GM23248 (cell line): ENCODE results near the gene ARID4A. TPM values are rescaled to one million over a fixed set of nuclear protein-coding genes. Genes with fewer than 3 reads are reported as not detected.
A peak's percentile ranks its signal among the peaks of the same experiment; 100 is the strongest.

Experiments used
- DNase-seq: peaks from one replicate; pipeline ENCODE4 v3.0.0-alpha.2; 2015
- H2AFZ ChIP-seq: fragments of 200-600 bp; sonication (generic); 2 replicates; pipeline ENCODE4 v1.6.1; 2016; ENCODE audit warnings: antibody characterized with exemption
- H3F3A ChIP-seq: fragments of 200-600 bp; sonication (generic); 2 replicates; pipeline ENCODE4 v1.6.1; 2016; ENCODE audit warnings: mild to moderate bottlenecking, antibody characterized with exemption, mixed run types; ENCODE audit not compliant: insufficient read depth
- H3K27ac ChIP-seq: fragments of 200-600 bp; sonication (generic); 2 replicates; pipeline ENCODE4 v1.5.1; 2016; ENCODE audit warnings: mild to moderate bottlenecking
- H3K27me3 ChIP-seq: fragments of 200-600 bp; sonication (generic); replicated peaks from 2 replicates; pipeline ENCODE4 v1.6.1; 2016; ENCODE audit warnings: mild to moderate bottlenecking; ENCODE audit not compliant: insufficient read depth
- H3K36me3 ChIP-seq: fragments of 200-600 bp; sonication (generic); 2 replicates; pipeline ENCODE4 v1.6.1; 2016; ENCODE audit warnings: low read depth, mild to moderate bottlenecking
- H3K4me1 ChIP-seq: fragments of 200-600 bp; sonication (generic); 2 replicates; pipeline ENCODE4 v1.6.1; 2016; ENCODE audit warnings: mild to moderate bottlenecking; ENCODE audit not compliant: insufficient read depth
- H3K4me2 ChIP-seq: fragments of 200-600 bp; sonication (generic); one replicate; pipeline ENCODE4 v1.6.1; 2016; ENCODE audit warnings: mild to moderate bottlenecking; ENCODE audit not compliant: unreplicated experiment
- H3K4me3 ChIP-seq: fragments of 200-600 bp; sonication (generic); 2 replicates; pipeline ENCODE4 v1.5.1; 2016; ENCODE audit warnings: mild to moderate bottlenecking
- H3K79me2 ChIP-seq: fragments of 200-600 bp; sonication (generic); 2 replicates; pipeline ENCODE4 v1.6.1; 2016; ENCODE audit warnings: mild to moderate bottlenecking; ENCODE audit not compliant: insufficient read depth
- H3K9ac ChIP-seq: fragments of 200-600 bp; sonication (generic); 2 replicates; pipeline ENCODE4 v1.6.1; 2016; ENCODE audit warnings: mild to moderate bottlenecking
- H3K9me2 ChIP-seq: fragments of 200-600 bp; sonication (generic); 2 replicates; pipeline ENCODE4 v1.6.1; 2016; ENCODE audit warnings: mixed run types, mild to moderate bottlenecking, moderate library complexity; ENCODE audit not compliant: insufficient read depth
- H3K9me3 ChIP-seq: fragments of 200-600 bp; sonication (generic); one replicate; pipeline ENCODE4 v1.6.1; 2017; ENCODE audit warnings: low read depth
- H4K20me1 ChIP-seq: fragments of 200-600 bp; sonication (generic); 2 replicates; pipeline ENCODE4 v1.6.0; 2016; ENCODE audit not compliant: insufficient read depth
- EZH2 ChIP-seq: fragments of 200-600 bp; sonication (generic); IDR thresholded peaks from 2 replicates; pipeline ENCODE4 v1.6.1; 2018; ENCODE audit warnings: antibody characterized with exemption, mild to moderate bottlenecking; ENCODE audit not compliant: insufficient read depth, poor library complexity, severe bottlenecking
- EZH2phosphoT487 ChIP-seq: fragments of 200-600 bp; sonication (generic); IDR thresholded peaks from 2 replicates; pipeline ENCODE4 v1.6.1; 2018; ENCODE audit warnings: antibody characterized with exemption, moderate library complexity, mild to moderate bottlenecking, low read depth; ENCODE audit not compliant: insufficient read depth
- WGBS, 2 experiments: methylation state at CpG; one replicate each; pipeline ENCODE4 v1.1.6; 2015 to 2017; ENCODE audit warnings: low lambda C conversion rate in 2 of 2, low coverage in 1 of 2; ENCODE audit errors: missing lambda C conversion rate in 2 of 2; 5-methylcytosine and 5-hydroxymethylcytosine counted together
- in situ Hi-C: fragments of 300-500 bp; cut with MboI; formaldehyde crosslinking; loops from 2 replicates; pipeline ENCODE4 v1.15.0; 2020
- polyA plus RNA-seq: library from polyadenylated mRNA; unstranded; fragments of >200 nt; fragmentation: Nextera tagmentation; extraction: Ambion mirVana; gene quantifications from 2 replicates; pipeline ENCODE4 v1.2.1, GENCODE V29; 2016
- total RNA-seq: library from RNA; depleted of rRNA; stranded (reverse); fragments of >200 nt; shearing (Covaris generic); gene quantifications from 2 replicates; pipeline ENCODE4 v1.2.3, GENCODE V29; 2014

Gene ARID4A
- total and polyA plus RNA-seq, 2 experiments from 2014 or later, result 5.7 to 17.3 TPM

DNA sequence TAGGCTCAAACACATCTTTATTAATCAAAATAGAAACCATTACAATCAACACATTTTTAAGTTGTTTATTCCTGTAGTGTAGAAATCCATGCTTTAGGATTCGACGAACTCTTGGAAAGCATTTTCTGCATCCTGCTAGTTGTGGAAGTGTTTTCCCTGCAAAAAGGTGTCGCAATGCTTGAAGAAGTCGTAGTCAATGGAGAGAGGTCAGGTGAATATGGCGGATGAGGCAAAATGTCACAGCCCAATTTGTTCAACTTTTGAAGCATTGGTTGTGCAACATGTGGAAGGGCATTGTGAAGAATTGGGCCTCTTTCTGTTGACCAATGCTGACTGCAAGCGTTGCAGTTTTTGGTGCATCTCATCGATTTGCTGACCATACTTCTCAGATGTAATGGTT, 4.2 kb upstream of the ARID4A start:
- no peak overlapping the region for H2AFZ ChIP-seq
- no peak for TF ChIP-seq EZH2phosphoT487
- no peak for TF ChIP-seq EZH2
- H3K4me1 ChIP-seq, result peaks cover 22% of the 10 kb centered on the region
- no peak overlapping the region for H3K27ac ChIP-seq
- H3K9ac ChIP-seq, result no peak overlapping the region
- H4K20me1 ChIP-seq, result peaks cover 14% of the 10 kb centered on the region; the same call in 1 of the 2 replicates
- H3K4me3 ChIP-seq, result no peak overlapping the region
- peaks cover 25% of the 10 kb centered on the region for H3F3A ChIP-seq
- in situ Hi-C loops, result no loop called here
- DNase-seq, result no peak
- no peaks in the 10 kb centered on the region for H3K27me3 ChIP-seq
- 96 to 100% methylated on average over 7 of the region's 7 CpGs for WGBS, 2 experiments
- peaks cover 47% of the 10 kb centered on the region for H3K36me3 ChIP-seq
- H3K9me2 ChIP-seq, result no peaks in the 10 kb centered on the region
- peaks cover 84% of the 10 kb centered on the region for H3K79me2 ChIP-seq
- no peak overlapping the region for H3K4me2 ChIP-seq
- H3K9me3 ChIP-seq, result no peaks in the 10 kb centered on the region

DNA sequence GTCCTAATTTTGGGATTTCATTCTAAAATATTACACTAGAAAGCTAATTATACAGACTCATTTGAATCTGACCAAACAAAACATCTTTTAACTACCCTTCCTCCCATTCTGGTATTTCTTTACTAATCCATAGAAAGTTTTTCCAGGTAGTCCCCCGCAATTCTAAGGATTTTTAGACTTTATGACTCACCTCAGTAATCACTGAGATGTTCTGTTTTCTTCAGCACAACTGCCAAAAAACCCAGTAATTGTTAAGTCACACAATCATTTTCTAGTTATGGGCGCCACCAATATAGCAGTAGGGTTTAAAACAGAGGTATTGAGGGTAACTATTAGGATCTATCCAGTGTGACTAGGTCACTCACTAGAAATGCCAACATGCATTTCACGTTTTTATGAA, 1.6 kb upstream of the ARID4A start:
- Histone ChIP-seq H2AFZ (no peak overlapping the region), H3K4me1 (peaks cover 28% of the 10 kb centered on the region), H3K9ac (peak overlapping the region; percentile 91), H3K36me3 (peaks cover 23% of the 10 kb centered on the region), H4K20me1 (peaks cover 14% of the 10 kb centered on the region; the same call in 1 of the 2 replicates), H3K4me3 (peak overlapping the region; percentile 94), H3K4me2 (peak overlapping the region; percentile 94), H3K9me3 (no peaks in the 10 kb centered on the region), H3K27ac (peak overlapping the region; percentile 97), H3K27me3 (no peaks in the 10 kb centered on the region), H3F3A (peaks cover 25% of the 10 kb centered on the region), H3K9me2 (no peaks in the 10 kb centered on the region), H3K79me2 (peaks cover 84% of the 10 kb centered on the region)
- no peak for TF ChIP-seq EZH2phosphoT487
- no peak for TF ChIP-seq EZH2
- 0 to 1% methylated on average over 3 of the region's 3 CpGs for WGBS, 2 experiments
- DNase-seq, result peak; percentile 76
- in situ Hi-C loops, result no loop called here

DNA sequence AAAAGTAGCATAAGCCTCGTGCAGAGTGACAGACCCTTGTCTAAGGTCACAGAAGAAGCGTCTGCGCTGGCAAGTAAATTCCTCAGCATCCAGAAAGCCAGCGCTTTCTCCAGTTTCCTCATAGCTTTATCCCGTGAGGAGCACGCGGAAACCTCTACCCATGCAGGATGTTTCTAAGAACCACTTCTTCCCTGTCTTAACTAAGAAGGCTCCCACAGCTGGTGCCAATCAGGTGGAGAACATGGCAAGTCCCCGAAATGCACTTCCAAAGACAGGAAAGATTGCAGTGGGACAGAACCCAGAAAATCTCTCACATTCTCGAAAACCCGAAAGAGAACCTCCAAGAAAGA, 968 bp upstream of the ARID4A start:
- no peak for TF ChIP-seq EZH2
- TF ChIP-seq EZH2phosphoT487, result no peak
- in situ Hi-C loops, result no loop called here
- peak; percentile 68 for DNase-seq
- H3K9ac ChIP-seq, result peak overlapping the region; percentile 91
- peak overlapping the region; percentile 94 for H3K4me2 ChIP-seq
- no peaks in the 10 kb centered on the region for H3K9me2 ChIP-seq
- H2AFZ ChIP-seq, result peak overlapping the region; percentile 82; the same call in 1 of the 2 replicates
- H3K4me1 ChIP-seq, result peaks cover 22% of the 10 kb centered on the region
- peaks cover 14% of the 10 kb centered on the region; the same call in 1 of the 2 replicates for H4K20me1 ChIP-seq
- peak overlapping the region; percentile 94 for H3K4me3 ChIP-seq
- peaks cover 83% of the 10 kb centered on the region for H3K79me2 ChIP-seq
- no peaks in the 10 kb centered on the region for H3K27me3 ChIP-seq
- WGBS, 2 experiments, result 1 to 3% methylated on average over 10 of the region's 10 CpGs
- peaks cover 21% of the 10 kb centered on the region for H3K36me3 ChIP-seq
- peaks cover 22% of the 10 kb centered on the region for H3F3A ChIP-seq
- no peaks in the 10 kb centered on the region for H3K9me3 ChIP-seq
- peak overlapping the region; percentile 97 for H3K27ac ChIP-seq

DNA sequence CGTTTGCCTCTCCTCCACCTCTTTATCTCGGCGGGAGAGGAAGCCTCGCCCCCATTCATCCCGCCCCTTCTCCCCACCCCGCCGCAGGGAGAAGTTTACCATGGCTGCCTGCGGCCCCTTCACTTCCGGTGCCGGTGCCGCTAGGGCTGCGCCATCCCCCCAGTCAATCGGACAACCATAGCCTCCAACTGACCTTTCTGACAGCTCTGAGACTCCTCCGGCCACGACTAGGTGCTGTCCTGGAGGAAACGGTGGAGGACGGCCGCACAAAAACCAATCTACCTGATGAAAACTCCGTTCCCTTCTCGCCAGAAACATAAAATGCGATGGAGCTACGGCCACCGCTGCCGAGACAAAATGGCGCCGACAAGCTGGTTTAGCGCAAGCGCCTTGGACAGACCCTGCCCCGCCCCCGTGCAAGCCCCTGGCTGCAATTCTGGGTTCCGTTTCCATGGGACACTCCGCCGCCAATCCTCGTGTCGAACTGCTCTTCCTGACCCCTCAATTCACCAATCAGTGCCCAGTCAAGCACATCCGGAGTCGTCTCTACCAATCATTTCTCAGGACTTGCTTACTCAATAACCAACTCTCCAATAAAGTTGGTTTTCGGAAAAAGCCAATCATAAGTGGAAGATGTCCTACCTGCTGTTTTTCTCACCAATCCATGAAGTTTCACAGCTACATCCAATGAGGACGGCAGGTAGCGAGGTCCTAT, 436 bp upstream of the ARID4A start:
- Histone ChIP-seq H3K27ac (peak overlapping the region; percentile 97), H3K27me3 (no peaks in the 10 kb centered on the region), H2AFZ (peak overlapping the region; percentile 85), H3F3A (peaks cover 18% of the 10 kb centered on the region), H3K4me3 (peak overlapping the region; percentile 94), H4K20me1 (peaks cover 14% of the 10 kb centered on the region; the same call in 1 of the 2 replicates), H3K79me2 (peaks cover 83% of the 10 kb centered on the region), H3K9me3 (no peaks in the 10 kb centered on the region), H3K36me3 (peaks cover 16% of the 10 kb centered on the region), H3K9ac (peak overlapping the region; percentile 91), H3K4me1 (peaks cover 17% of the 10 kb centered on the region; the same call in 1 of the 2 replicates), H3K9me2 (no peaks in the 10 kb centered on the region), H3K4me2 (peak overlapping the region; percentile 94)
- in situ Hi-C loops, result no loop called here
- DNase-seq, result peak; percentile 100
- WGBS, 2 experiments, result 0 to 1% methylated on average over 36 to 40 of the region's 40 CpGs
- TF ChIP-seq EZH2phosphoT487, result no peak
- TF ChIP-seq EZH2, result no peak
